ENCODE measurements around the gene KRTAP25-1. TPM values are rescaled to one million over a fixed set of nuclear protein-coding genes. Genes with fewer than 3 reads are reported as not detected.

Gene KRTAP25-1
- total and polyA plus RNA-seq, 2 donors = not detected

Other genes with a start within 250 kb of the KRTAP25-1 start
- 0.09 TPM for gene CLDN17, start 122.7 kb downstream of the KRTAP25-1 start, total RNA-seq
- gene CLDN17, start 122.7 kb downstream of the KRTAP25-1 start, polyA plus RNA-seq = 0.41 TPM
- 0.05 TPM for gene CLDN8, start 73.4 kb downstream of the KRTAP25-1 start, total RNA-seq
- gene CLDN8, start 73.4 kb downstream of the KRTAP25-1 start, polyA plus RNA-seq = 0.87 TPM
- gene KRTAP24-1, start 6.6 kb downstream of the KRTAP25-1 start, total RNA-seq = not detected
- not detected for gene KRTAP24-1, start 6.6 kb downstream of the KRTAP25-1 start, polyA plus RNA-seq
- not detected for gene KRTAP26-1, start 30.8 kb upstream of the KRTAP25-1 start, total RNA-seq
- gene KRTAP26-1, start 30.8 kb upstream of the KRTAP25-1 start, polyA plus RNA-seq = 0.09 TPM
- not detected for gene KRTAP27-1, start 48.2 kb upstream of the KRTAP25-1 start, total RNA-seq
- 0.07 TPM for gene KRTAP27-1, start 48.2 kb upstream of the KRTAP25-1 start, polyA plus RNA-seq
- gene KRTAP23-1, start 59.1 kb upstream of the KRTAP25-1 start, total RNA-seq = not detected
- not detected for gene KRTAP23-1, start 59.1 kb upstream of the KRTAP25-1 start, polyA plus RNA-seq
- gene KRTAP13-2, start 82.8 kb upstream of the KRTAP25-1 start, total RNA-seq = not detected
- gene KRTAP13-2, start 82.8 kb upstream of the KRTAP25-1 start, polyA plus RNA-seq = 0.80 TPM
- not detected for gene KRTAP13-1, start 106.5 kb upstream of the KRTAP25-1 start, total RNA-seq
- 0.16 TPM for gene KRTAP13-1, start 106.5 kb upstream of the KRTAP25-1 start, polyA plus RNA-seq
- gene KRTAP13-3, start 136.4 kb upstream of the KRTAP25-1 start, total RNA-seq = not detected
- gene KRTAP13-3, start 136.4 kb upstream of the KRTAP25-1 start, polyA plus RNA-seq = not detected
- gene KRTAP13-4, start 140.7 kb upstream of the KRTAP25-1 start, total RNA-seq = 0.05 TPM
- gene KRTAP13-4, start 140.7 kb upstream of the KRTAP25-1 start, polyA plus RNA-seq = 0.34 TPM
- gene KRTAP15-1, start 150.8 kb upstream of the KRTAP25-1 start, total RNA-seq = not detected
- not detected for gene KRTAP15-1, start 150.8 kb upstream of the KRTAP25-1 start, polyA plus RNA-seq
- not detected for gene KRTAP19-1, start 190.9 kb upstream of the KRTAP25-1 start, total RNA-seq
- gene KRTAP19-1, start 190.9 kb upstream of the KRTAP25-1 start, polyA plus RNA-seq = 0.14 TPM
- gene KRTAP19-2, start 197.9 kb upstream of the KRTAP25-1 start, total RNA-seq = not detected
- gene KRTAP19-2, start 197.9 kb upstream of the KRTAP25-1 start, polyA plus RNA-seq = not detected
- gene KRTAP19-3, start 202.5 kb upstream of the KRTAP25-1 start, total RNA-seq = not detected
- gene KRTAP19-3, start 202.5 kb upstream of the KRTAP25-1 start, polyA plus RNA-seq = 2.4 TPM
- not detected for gene KRTAP19-4, start 207.7 kb upstream of the KRTAP25-1 start, total RNA-seq
- not detected for gene KRTAP19-4, start 207.7 kb upstream of the KRTAP25-1 start, polyA plus RNA-seq
- 0.19 TPM for gene KRTAP19-5, start 212.6 kb upstream of the KRTAP25-1 start, total RNA-seq
- 0.91 TPM for gene KRTAP19-5, start 212.6 kb upstream of the KRTAP25-1 start, polyA plus RNA-seq

Data from thymus (tissue), 2 donors.